Fibroblast of peridontal ligament (primary cell): ENCODE data around the gene SLC16A1.

Source experiments
- DNase-seq: peaks from one replicate; pipeline ENCODE4 v3.0.0-alpha.2; 2010; ENCODE audit errors: extremely low read depth

The SLC16A1 gene

DNA sequence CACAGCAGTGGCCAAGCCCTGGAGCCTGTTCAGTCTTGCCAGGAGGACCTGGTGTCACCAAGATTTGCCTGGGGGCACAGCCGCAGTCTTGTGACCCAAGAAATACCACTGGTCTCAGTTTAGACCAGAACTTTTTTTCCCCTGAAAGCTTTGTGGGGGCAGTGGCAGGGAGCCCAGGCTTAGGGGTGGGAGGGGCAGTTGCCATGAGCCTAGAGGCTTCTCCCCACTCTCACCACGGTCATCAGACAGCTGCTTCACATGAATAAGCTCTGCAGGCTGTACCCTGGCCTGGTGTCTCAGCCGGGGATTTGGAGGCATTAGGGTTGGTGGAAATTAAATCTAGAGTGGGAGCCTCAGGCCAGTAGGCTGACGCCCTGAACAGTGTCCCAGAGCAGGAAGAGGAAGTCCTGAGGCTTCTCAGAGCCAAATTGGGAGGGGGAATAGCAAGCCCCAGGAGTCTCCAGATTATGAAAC lies 73.7 kb downstream of the SLC16A1 start:
- no peak for DNase-seq

DNA sequence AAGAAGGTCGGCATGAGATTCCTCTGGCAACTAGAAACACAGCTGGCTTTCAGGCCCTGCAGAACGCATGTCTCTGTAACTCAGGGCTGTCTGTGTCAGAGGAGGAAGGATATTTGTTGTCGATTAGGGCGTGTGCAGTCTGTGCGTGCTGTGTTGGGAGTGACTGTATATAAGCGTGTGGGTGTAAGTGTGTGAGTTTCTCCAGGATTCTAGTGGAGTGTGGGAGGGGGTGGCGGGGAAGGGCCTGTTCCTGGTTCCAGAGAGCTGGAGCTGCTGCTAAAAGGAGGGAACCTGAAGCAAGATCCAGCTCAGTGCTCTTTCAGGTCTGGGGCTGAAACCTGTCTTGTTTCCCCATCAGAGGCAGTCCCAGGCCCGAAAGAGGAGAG lies 74.3 kb downstream of the SLC16A1 start:
- no peak for DNase-seq

- DNase-seq, result no peak
These were observed 76.2 kb downstream of the SLC16A1 start for GRCh38 chr1:112879834-112880233.

DNA sequence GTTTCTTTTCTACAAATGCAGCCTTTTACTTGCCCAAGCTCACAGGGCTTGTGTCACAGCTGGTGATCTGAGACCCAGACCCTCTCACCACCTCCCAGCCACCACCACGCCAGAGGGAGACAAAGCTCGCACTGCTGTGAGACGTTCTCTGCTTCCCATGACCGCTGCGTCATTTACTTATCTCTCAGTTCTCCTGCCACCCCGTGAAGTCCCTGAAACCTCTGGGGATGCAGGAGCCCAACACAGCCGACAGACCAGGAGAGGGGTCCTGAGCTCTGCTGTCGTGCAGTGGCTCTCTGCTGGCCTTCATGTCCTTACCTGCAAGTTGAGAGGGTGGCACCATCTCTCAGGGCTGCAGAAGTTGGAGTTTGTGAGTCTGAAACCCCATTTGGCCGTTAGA lies 77.7 kb downstream of the SLC16A1 start:
- DNase-seq, result no peak

- peak; percentile 38 for DNase-seq
These were observed 78.2 kb downstream of the SLC16A1 start for GRCh38 chr1:112877750-112878149.

DNA sequence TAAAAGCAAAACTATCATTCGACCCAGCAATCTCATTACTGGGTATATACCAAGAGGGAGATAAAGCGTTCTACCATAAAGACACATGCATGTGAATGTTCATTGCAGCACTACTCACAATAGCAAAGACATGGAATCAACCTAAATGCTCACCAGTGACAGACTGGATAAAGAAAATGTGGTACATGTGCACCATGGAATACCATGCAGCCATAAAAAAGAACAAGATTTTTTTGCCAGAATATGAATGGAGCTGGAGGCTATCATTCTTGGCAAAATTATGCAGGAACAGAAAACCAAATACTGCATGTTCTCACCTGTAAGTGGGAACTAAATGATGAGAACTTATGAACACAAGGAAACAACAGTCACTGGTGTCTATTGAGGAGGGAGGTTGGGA lies 79.7 kb downstream of the SLC16A1 start:
- DNase-seq, result no peak

- no peak for DNase-seq
These were observed 83.4 kb downstream of the SLC16A1 start for GRCh38 chr1:112872551-112872962.

- no peak for DNase-seq
These were observed 84.9 kb downstream of the SLC16A1 start for GRCh38 chr1:112870887-112871646.

DNA sequence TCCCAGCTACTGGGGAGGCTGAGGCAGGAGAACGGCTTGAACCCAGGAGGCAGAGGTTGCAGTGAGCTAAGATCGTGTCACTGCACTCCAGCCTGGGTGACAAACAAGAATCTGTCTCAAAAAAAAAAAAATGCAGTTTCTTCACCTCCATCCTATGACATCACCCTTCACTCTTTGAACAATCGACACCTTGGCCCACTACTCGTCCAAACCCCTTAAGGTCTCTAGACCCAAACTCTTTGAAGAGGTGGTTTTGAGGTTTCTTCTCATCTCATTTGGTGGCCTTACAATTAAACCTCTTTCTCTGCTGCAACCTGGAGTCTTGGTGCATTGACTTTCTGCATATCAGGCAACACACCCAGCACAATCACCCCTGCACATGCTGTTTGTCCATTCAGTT lies 86.1 kb downstream of the SLC16A1 start:
- no peak for DNase-seq

DNA sequence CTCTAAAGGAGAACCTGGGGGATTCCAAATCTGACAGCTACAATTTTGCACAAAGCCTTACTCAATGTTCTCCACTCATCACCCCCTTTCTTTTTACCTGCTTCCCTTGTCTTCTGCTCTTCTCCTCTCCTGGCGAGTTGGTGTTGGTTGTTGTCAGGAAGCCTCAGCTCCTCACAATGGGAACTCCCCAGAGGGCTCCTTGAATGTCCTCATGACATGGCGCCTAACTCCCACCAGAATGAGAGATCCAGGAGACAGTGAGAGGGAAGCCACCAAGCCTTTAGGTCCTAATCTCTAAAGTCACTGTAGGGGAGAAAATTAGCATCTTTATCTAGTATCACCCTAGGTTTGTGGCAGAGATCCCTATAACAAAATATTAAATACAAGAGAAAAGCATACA lies 87.8 kb downstream of the SLC16A1 start:
- DNase-seq, result no peak

- DNase-seq, result no peak
These were observed 89.0 kb downstream of the SLC16A1 start for GRCh38 chr1:112866981-112867380.

DNA sequence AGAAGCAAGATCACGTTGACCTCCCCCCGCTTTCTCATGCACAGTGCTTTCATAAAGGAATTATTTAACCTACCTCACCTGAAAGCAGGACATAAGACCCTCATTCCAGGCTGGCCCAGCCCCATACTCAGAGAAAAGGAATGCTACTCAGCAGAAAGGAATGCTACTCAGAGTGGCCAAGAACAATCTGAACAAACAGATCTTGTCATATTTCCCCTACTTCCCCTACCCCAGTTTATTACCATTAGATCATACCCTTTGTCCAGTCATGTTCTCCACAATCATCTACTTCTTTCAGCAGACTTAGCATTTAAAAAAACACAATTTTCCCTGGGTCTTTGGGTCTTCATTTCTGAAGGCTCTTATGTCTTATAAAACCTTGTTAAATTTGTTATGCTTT lies 89.8 kb downstream of the SLC16A1 start:
- peak; percentile 29 for DNase-seq

DNA sequence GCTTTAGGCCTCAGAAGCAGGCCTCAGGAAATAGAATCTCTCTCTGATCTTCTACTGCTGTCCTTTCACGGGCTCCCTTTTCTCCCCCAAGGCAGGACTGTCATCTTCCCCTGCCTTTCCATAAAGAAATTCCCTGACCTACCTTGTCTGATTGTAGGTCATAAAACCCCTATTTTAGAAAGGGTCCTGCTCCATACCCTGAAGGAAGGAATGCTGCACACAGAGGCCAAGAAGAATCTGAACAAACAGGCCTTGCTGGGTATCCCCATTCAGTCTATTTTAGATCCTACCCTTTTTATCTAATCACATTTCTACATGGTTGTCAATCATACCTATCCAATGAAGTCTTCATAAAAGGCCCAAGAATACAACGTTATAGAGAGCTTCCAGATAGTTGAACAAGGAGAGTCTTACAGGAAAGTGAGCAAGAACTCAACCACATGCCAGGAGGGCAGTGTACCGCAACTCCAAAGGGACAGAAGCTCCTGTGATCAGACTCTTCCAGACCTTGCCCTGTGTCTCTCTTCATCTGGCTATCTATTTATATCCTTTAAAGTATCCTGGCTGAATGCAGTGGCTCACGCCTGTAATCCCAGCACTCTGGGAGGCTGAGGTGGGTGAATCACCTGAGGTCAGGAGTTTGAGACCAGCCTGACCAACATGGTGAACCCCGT lies 93.1 kb downstream of the SLC16A1 start:
- no peak for DNase-seq
